ENCODE measurements around the gene HSD17B1.
"Not testable (repeated sequence)": the region's sequence is repeated elsewhere in the genome, so short reads cannot be mapped to it uniquely, and the experiment has no call there.

Gene HSD17B1

GRCh38 chr17:42526031-42526444 is 26.7 kb upstream of the HSD17B1 start:
- no peak for DNase-seq

GRCh38 chr17:42527932-42528331 is 24.8 kb upstream of the HSD17B1 start:
- no peak for DNase-seq

GRCh38 chr17:42529061-42529460 is 23.7 kb upstream of the HSD17B1 start:
- DNase-seq: no peak

- DNase-seq: no peak
These were observed 21.7 kb upstream of the HSD17B1 start for GRCh38 chr17:42530952-42531454.

- DNase-seq: peak; percentile 57 to 60
These were observed 21.0 kb upstream of the HSD17B1 start for GRCh38 chr17:42531455-42532354.

GRCh38 chr17:42535155-42536047 is 17.3 kb upstream of the HSD17B1 start:
- DNase-seq: no peak

- peak; percentile 80 to 84 for DNase-seq
These were observed 16.7 kb upstream of the HSD17B1 start, which contains the start of gene NAGLU for GRCh38 chr17:42536048-42536371. TSS of gene NAGLU (plus strand) at chr17:42536241. CDS start at chr17:42536273, 32 bp downstream.

GRCh38 chr17:42536372-42537155 is 16.2 kb upstream of the HSD17B1 start:
- DNase-seq: peak; percentile 67 to 68

GRCh38 chr17:42537156-42537805 is 15.4 kb upstream of the HSD17B1 start:
- DNase-seq: no peak

GRCh38 chr17:42537826-42538451 is 14.8 kb upstream of the HSD17B1 start:
- no peak for DNase-seq

- no peak for DNase-seq
These were observed 14.2 kb upstream of the HSD17B1 start for GRCh38 chr17:42538482-42538881.

GRCh38 chr17:42540558-42540957 is 12.2 kb upstream of the HSD17B1 start:
- DNase-seq: not testable (repeated sequence)

GRCh38 chr17:42541041-42541833 is 11.5 kb upstream of the HSD17B1 start:
- DNase-seq: no peak

GRCh38 chr17:42543190-42544079 is 9.3 kb upstream of the HSD17B1 start:
- DNase-seq: no peak

- DNase-seq: no peak
These were observed 7.8 kb upstream of the HSD17B1 start for GRCh38 chr17:42544874-42545283.

- not testable (repeated sequence) for DNase-seq
These were observed 6.8 kb upstream of the HSD17B1 start for GRCh38 chr17:42545755-42546505.

- DNase-seq: no peak
These were observed 5.7 kb upstream of the HSD17B1 start for GRCh38 chr17:42547001-42547461.

GRCh38 chr17:42547698-42548069 is 5.0 kb upstream of the HSD17B1 start:
- no peak for DNase-seq
